SK-N-SH treated with all-trans-retinoic acid at 6 μM for 48 hours (cell line): ENCODE data around the gene KIF17.

ENCODE experiments used
- ATAC-seq: fragments of 200-7000 bp; cut with Tn5 transposase; 3 replicates; pipeline ENCODE4 v1.9.1; 2020; ENCODE audit warnings: mild to moderate bottlenecking, moderate library complexity
- ARNTL ChIP-seq: fragments of 450-650 bp; formaldehyde crosslinking; IDR thresholded peaks from 2 replicates; pipeline ENCODE4 v1.5.0; 2020; ENCODE audit warnings: low read depth, mild to moderate bottlenecking, moderate library complexity, borderline replicate concordance
- BACH2 ChIP-seq: fragments of 250-450 bp; sonication (Bioruptor Pico); IDR thresholded peaks from 2 replicates; pipeline ENCODE4 v1.9.0; 2021; ENCODE audit warnings: mild to moderate bottlenecking, borderline replicate concordance
- CSDC2 ChIP-seq: fragments of 250-450 bp; sonication (Bioruptor Pico); IDR thresholded peaks from 2 replicates; pipeline ENCODE4 v1.5.0; 2020; ENCODE audit warnings: mild to moderate bottlenecking, moderate library complexity
- ESRRG ChIP-seq: fragments of 250-450 bp; sonication (Bioruptor Pico); IDR thresholded peaks from 2 replicates; pipeline ENCODE4 v1.6.1; 2021; ENCODE audit warnings: mild to moderate bottlenecking
- GLIS3 ChIP-seq: fragments of 250-450 bp; sonication (Bioruptor Pico); IDR thresholded peaks from 2 replicates; pipeline ENCODE4 v1.5.0; 2020; ENCODE audit warnings: mild to moderate bottlenecking, moderate library complexity
- ISL1 ChIP-seq: fragments of 250-450 bp; sonication (Bioruptor Pico); IDR thresholded peaks from 2 replicates; pipeline ENCODE4 v2.1.2; 2022; ENCODE audit warnings: mild to moderate bottlenecking, moderate library complexity
- POU6F1 ChIP-seq: fragments of 250-450 bp; sonication (Bioruptor Pico); IDR thresholded peaks from 2 replicates; pipeline ENCODE4 v1.8.0; 2021; ENCODE audit warnings: low read depth, mild to moderate bottlenecking, moderate library complexity, borderline replicate concordance
- PPARA ChIP-seq: fragments of 250-450 bp; sonication (Bioruptor Pico); IDR thresholded peaks from 2 replicates; pipeline ENCODE4 v1.5.0; 2020; ENCODE audit warnings: mild to moderate bottlenecking, borderline replicate concordance
- RARB ChIP-seq: fragments of 250-450 bp; sonication (Bioruptor Pico); IDR thresholded peaks from 2 replicates; pipeline ENCODE4 v1.8.0; 2021; ENCODE audit warnings: mild to moderate bottlenecking, moderate library complexity
- SNAI2 ChIP-seq: fragments of 250-450 bp; sonication (Bioruptor Pico); IDR thresholded peaks from 2 replicates; pipeline ENCODE4 v1.5.0; 2020; ENCODE audit warnings: mild to moderate bottlenecking, moderate library complexity
- TCF4 ChIP-seq: fragments of 250-450 bp; sonication (Bioruptor Pico); IDR thresholded peaks from 2 replicates; pipeline ENCODE4 v1.8.0; 2021; ENCODE audit warnings: mild to moderate bottlenecking, moderate library complexity, borderline replicate concordance
- TOX ChIP-seq: fragments of 250-450 bp; sonication (Bioruptor Pico); IDR thresholded peaks from 2 replicates; pipeline ENCODE4 v1.8.0; 2021; ENCODE audit warnings: mild to moderate bottlenecking, moderate library complexity, borderline replicate concordance
- TSHZ2 ChIP-seq: fragments of 250-450 bp; sonication (Bioruptor Pico); IDR thresholded peaks from 2 replicates; pipeline ENCODE4 v1.5.0; 2020; ENCODE audit warnings: mild to moderate bottlenecking, moderate library complexity
- ZC3H10 ChIP-seq: fragments of 250-450 bp; sonication (Bioruptor Pico); IDR thresholded peaks from 2 replicates; pipeline ENCODE4 v1.5.1; 2021; ENCODE audit warnings: mild to moderate bottlenecking, moderate library complexity
- ZFP30 ChIP-seq: fragments of 450-650 bp; formaldehyde crosslinking; IDR thresholded peaks from 2 replicates; pipeline ENCODE4 v1.5.0; 2022; ENCODE audit warnings: mild to moderate bottlenecking, moderate library complexity
- ZNF565 ChIP-seq: fragments of 450-650 bp; formaldehyde crosslinking; conservative IDR thresholded peaks from 2 replicates; pipeline ENCODE4 v1.5.0; 2020; ENCODE audit warnings: low read depth, mild to moderate bottlenecking, moderate library complexity
- ZNF70 ChIP-seq: fragments of 450-650 bp; formaldehyde crosslinking; IDR thresholded peaks from 2 replicates; pipeline ENCODE4 v1.5.0; 2020; ENCODE audit warnings: mild to moderate bottlenecking, moderate library complexity
- ZNF8 ChIP-seq: fragments of 450-650 bp; formaldehyde crosslinking; IDR thresholded peaks from 2 replicates; pipeline ENCODE4 v1.5.0; 2020; ENCODE audit warnings: mild to moderate bottlenecking, moderate library complexity
- TF ChIP-seq, protein P1 (sequence below): fragments of 250-450 bp; sonication (Bioruptor Pico); IDR thresholded peaks from 2 replicates; pipeline ENCODE4 v1.8.0; 2020; ENCODE audit warnings: mild to moderate bottlenecking, moderate library complexity, borderline replicate concordance
- TF ChIP-seq, protein P2 (sequence below): fragments of 250-450 bp; sonication (Bioruptor Pico); IDR thresholded peaks from 2 replicates; pipeline ENCODE4 v1.5.1; 2020; ENCODE audit warnings: low read depth, mild to moderate bottlenecking, moderate library complexity
- TF ChIP-seq, protein P3 (sequence below): fragments of 250-450 bp; sonication (Bioruptor Pico); IDR thresholded peaks from 2 replicates; pipeline ENCODE4 v1.5.1; 2021; ENCODE audit warnings: mild to moderate bottlenecking, moderate library complexity

Gene KIF17

DNA sequence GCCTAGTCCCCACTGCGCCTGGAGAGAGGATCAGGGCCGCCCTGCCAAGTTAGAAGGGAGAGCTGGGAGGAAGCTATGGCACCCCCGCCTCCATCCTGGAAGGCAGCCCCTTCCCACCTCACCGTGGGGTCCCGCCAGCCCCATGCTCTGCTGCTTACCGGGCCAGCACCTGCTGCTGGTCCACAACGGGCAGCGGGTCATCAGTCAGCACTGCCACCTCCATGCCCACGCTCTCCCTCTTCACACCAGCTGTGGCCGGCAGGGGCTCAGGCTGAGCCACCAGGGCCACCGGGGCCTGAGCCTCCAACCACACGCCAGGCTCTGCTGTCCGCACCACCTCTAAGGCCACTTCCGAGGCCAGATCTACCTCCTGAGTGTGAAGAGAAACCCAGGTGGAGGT, 33.2 kb downstream of the KIF17 start (continued):
- TF ChIP-seq, protein P1, sequence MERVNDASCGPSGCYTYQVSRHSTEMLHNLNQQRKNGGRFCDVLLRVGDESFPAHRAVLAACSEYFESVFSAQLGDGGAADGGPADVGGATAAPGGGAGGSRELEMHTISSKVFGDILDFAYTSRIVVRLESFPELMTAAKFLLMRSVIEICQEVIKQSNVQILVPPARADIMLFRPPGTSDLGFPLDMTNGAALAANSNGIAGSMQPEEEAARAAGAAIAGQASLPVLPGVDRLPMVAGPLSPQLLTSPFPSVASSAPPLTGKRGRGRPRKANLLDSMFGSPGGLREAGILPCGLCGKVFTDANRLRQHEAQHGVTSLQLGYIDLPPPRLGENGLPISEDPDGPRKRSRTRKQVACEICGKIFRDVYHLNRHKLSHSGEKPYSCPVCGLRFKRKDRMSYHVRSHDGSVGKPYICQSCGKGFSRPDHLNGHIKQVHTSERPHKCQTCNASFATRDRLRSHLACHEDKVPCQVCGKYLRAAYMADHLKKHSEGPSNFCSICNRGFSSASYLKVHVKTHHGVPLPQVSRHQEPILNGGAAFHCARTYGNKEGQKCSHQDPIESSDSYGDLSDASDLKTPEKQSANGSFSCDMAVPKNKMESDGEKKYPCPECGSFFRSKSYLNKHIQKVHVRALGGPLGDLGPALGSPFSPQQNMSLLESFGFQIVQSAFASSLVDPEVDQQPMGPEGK (CRISPR knock-in tag): no peak
- TF ChIP-seq ESRRG (CRISPR knock-in tag) (no peak), RARB (CRISPR knock-in tag) (no peak), ZNF565 (CRISPR knock-in tag) (no peak), ZC3H10 (CRISPR knock-in tag) (no peak)
- TF ChIP-seq, protein P2, sequence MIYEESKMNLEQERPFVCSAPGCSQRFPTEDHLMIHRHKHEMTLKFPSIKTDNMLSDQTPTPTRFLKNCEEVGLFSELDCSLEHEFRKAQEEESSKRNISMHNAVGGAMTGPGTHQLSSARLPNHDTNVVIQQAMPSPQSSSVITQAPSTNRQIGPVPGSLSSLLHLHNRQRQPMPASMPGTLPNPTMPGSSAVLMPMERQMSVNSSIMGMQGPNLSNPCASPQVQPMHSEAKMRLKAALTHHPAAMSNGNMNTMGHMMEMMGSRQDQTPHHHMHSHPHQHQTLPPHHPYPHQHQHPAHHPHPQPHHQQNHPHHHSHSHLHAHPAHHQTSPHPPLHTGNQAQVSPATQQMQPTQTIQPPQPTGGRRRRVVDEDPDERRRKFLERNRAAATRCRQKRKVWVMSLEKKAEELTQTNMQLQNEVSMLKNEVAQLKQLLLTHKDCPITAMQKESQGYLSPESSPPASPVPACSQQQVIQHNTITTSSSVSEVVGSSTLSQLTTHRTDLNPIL (CRISPR knock-in tag): no peak

DNA sequence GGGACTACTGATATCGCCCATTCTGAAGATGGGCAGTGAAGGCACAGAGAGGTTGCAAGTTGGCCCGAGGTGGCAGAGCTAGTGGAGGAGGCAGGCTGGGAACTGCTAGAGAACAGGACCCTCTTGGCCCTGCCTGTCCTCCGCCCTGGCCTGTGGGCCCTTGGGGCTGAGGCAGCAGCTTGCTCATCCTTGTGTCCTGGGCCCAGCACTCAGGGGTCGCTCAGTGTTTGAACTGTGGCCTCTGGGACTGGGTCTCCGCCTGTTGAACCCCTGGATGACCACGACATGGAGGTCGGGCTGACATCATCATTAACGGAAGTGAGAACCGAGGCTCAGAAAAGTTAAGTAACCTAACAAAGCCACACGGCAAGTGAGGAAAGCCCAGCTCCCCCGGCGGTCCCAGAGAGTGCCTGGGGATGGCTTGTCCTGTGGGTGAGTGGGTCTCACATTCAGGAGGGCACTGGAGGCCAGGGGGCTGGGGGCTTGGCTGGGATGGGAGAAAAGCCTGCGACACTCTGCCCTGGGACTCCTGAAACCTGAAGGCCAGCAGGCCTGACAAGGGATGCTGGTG, 33.7 kb downstream of the KIF17 start:
- TF ChIP-seq ARNTL (no peak), ISL1 (no peak), TOX (CRISPR knock-in tag) (no peak), GLIS3 (CRISPR knock-in tag) (no peak), SNAI2 (CRISPR knock-in tag) (no peak), PPARA (CRISPR knock-in tag) (no peak), ZNF8 (CRISPR knock-in tag) (no peak), BACH2 (CRISPR knock-in tag) (no peak), CSDC2 (CRISPR knock-in tag) (no peak), TSHZ2 (no peak), ZC3H10 (CRISPR knock-in tag) (no peak), ZNF70 (CRISPR knock-in tag) (no peak), RARB (CRISPR knock-in tag) (no peak), POU6F1 (CRISPR knock-in tag) (no peak), ZFP30 (CRISPR knock-in tag) (no peak), TCF4 (CRISPR knock-in tag) (no peak)
- TF ChIP-seq, protein P3, sequence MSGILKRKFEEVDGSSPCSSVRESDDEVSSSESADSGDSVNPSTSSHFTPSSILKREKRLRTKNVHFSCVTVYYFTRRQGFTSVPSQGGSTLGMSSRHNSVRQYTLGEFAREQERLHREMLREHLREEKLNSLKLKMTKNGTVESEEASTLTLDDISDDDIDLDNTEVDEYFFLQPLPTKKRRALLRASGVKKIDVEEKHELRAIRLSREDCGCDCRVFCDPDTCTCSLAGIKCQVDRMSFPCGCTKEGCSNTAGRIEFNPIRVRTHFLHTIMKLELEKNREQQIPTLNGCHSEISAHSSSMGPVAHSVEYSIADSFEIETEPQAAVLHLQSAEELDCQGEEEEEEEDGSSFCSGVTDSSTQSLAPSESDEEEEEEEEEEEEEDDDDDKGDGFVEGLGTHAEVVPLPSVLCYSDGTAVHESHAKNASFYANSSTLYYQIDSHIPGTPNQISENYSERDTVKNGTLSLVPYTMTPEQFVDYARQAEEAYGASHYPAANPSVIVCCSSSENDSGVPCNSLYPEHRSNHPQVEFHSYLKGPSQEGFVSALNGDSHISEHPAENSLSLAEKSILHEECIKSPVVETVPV (CRISPR knock-in tag): no peak
- TF ChIP-seq, protein P2 (CRISPR knock-in tag): no peak

More for the DNA sequence above, 33.7 kb downstream of the KIF17 start:
- ATAC-seq: no peak
